Measurements from ENCODE around the gene NAB2.

- TF ChIP-seq RAD21 (IDR thresholded peaks at IDR 0.05; ENCODE audit: low read depth) (no peak), CEBPB (IDR thresholded peaks at IDR 0.05) (no peak), REST (IDR thresholded peaks at IDR 0.05; ENCODE audit: low read depth) (no peak), MAX (IDR thresholded peaks at IDR 0.05) (no peak), FOXM1 (IDR thresholded peaks at IDR 0.05; ENCODE audit: borderline replicate concordance, low read depth) (no peak), EP300 (IDR thresholded peaks at IDR 0.05; ENCODE audit: borderline replicate concordance) (no peak), YY1 (IDR thresholded peaks at IDR 0.05; ENCODE audit: low read depth) (no peak), EGR1 (IDR thresholded peaks at IDR 0.05) (no peak), TAF1 (IDR thresholded peaks at IDR 0.05; ENCODE audit: low read depth) (no peak), ZBTB7A (IDR thresholded peaks at IDR 0.05; ENCODE audit: low read depth) (no peak), CREB1 (IDR thresholded peaks at IDR 0.05; ENCODE audit: low read depth) (no peak), NFIC (IDR thresholded peaks at IDR 0.05) (no peak), TEAD4 (IDR thresholded peaks at IDR 0.05) (no peak)
- TF ChIP-seq, protein P1, sequence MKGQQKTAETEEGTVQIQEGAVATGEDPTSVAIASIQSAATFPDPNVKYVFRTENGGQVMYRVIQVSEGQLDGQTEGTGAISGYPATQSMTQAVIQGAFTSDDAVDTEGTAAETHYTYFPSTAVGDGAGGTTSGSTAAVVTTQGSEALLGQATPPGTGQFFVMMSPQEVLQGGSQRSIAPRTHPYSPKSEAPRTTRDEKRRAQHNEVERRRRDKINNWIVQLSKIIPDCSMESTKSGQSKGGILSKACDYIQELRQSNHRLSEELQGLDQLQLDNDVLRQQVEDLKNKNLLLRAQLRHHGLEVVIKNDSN (IDR thresholded peaks at IDR 0.05), result no peak
Measured at GRCh38 chr12:57109207-57110103, 20.5 kb downstream of the NAB2 start.

Data from Ishikawa (cell line).